GM19240 (cell line): ENCODE measurements around the gene TGFBR1.

Source experiments
- DNase-seq: peaks from one replicate; pipeline ENCODE4 v3.0.0; 2011; ENCODE audit warnings: low spot score; ENCODE audit not compliant: insufficient read length

Gene TGFBR1

DNA sequence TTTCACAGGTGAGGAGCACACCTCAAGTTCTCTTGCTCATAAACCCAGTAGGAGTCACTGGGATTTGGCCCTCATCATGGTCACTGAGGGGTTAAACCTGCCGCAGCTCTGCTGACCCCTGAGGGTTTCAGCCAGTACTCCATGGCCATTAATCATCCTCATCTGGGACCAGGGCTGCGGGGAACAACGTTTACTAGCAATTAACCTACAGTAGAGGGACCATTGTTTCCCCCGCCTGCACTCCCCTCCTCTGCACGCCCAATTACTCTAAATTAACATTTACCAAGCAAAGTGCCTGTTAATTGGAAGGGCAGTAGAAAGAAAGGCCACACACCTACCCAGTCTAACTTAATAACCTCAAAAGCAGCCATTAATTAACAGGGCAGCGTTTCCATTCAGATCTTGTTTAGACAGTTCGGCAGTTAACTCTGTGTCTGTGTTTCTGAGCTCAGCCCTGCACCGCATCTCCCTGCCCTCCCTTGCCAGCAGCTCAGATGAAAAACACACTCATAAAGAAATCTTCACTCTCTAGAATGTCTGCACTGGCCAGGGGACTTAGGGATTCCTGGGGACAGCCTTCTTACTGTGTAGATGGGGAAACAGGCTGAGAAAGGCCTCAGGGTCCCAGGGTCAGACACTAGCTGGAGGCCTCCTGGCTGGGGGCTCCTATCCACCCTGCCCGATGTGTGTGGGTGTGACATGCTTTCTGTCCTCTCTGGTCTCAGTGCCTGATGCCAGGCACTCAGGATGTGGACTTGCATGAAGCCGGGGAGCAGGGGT lies 65.3 kb downstream of the TGFBR1 start:
- no peak for DNase-seq

DNA sequence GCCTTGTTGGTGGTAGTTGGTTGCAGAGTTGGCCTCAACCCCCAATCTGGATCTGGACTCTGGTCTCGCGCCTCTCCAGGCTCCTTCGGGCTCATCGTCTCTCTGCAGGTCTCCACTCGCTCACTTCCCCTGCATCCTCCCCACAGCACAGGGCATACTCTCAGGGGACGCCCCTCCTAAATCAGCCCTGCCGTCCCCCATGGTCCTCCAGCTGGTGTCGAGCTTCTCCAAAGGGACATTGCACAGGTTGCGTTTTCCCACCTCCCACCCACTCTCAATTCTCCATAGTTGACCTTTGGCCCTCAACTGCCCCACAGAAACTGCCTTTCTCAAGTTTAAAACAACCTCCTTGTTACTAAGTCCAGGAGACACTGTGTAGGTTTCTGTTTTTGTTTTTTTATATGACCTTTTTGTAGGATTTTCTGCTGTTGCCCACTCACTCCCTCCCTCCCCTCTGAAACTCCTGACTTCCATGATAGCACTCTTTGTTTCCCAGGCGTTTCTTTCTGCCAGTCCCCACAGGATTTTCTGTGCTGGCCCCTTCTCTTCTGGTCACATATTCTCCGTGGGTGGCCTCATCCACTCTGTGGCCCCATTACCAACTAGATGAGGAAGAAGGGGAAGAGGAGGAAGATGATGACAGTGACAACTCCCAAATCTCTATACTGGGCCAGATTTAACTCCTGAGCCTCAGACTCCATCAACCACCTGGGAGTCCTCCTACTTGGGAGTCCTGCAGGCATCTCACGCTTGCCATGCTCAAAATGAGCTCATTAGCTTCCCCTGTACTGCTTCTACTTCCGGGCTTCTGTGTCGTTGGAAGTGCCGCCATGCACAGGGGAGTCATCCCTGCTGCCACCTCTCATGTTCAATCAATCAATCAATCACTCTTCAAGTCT lies 66.6 kb downstream of the TGFBR1 start:
- DNase-seq = no peak

- no peak for DNase-seq
Measured at GRCh38 chr9:99172124-99173091, 67.5 kb downstream of the TGFBR1 start.

DNA sequence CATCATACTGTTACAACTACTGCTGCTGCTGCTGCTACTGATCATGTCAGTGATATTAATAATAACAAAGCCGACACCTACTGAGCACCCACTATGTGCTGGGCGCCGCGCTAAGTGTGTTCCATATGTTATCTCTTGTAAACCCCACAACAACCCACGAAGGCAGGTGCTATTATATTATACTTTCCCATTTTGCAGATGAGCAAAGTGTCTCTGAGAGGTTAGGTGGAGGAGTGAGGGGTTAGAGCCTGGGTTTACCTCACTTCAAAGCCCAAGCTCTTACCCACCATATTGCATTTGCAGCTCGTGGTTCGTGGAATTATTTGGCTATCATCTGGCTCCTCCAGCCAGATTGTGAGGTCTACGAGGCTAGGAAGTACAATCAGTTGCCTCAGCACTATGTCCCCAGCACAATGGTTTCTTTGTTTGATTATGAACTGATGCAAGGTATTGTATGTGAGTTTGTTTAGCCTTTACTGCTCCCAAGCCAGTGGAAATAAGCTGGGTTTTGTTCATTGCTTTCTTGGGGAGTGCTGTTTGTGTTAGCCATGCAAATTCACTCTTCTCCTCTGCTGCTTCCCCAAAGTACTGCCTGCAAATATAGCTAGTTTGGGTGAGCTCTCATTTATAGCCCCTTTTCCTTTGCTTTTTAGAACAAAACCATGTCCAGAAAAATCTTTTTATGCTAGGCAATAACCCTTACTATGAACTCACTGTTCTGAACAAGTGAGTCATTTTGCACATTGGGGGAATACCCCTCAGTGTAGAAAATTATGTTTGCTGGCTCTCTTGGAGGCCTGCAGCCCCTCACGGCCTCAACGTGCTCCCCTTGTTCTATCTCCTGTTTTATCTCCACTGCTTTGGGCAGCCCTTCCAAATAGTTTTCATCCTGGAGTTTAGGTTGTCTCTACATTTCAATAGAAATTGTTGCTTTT lies 68.9 kb downstream of the TGFBR1 start:
- DNase-seq = no peak

DNA sequence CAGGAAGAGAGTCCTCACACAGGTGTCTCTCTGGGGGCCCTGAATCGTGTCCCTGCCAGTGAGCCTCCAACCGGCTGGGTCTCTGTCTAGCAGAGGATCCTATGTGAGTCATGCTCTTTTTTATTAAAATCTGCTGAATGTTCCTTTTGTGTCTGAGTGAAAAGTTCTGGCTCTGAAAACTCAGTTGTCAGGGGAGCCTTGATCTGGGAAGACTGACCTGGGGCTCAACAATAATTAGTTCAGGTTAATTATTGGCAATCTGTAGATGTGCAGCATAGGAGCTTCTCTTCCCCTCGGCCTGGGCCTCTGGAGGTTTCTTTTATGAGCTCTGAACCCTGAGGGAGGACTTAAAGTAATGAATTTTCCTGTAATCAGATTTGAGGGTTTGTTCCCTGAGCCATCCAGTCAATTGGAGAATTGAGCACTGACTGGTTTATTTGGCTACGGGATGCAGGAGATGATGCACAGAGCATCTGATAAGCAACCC lies 71.7 kb downstream of the TGFBR1 start:
- no peak for DNase-seq

GRCh38 chr9:99177576-99178366 lies 72.9 kb downstream of the TGFBR1 start:
- no peak for DNase-seq

DNA sequence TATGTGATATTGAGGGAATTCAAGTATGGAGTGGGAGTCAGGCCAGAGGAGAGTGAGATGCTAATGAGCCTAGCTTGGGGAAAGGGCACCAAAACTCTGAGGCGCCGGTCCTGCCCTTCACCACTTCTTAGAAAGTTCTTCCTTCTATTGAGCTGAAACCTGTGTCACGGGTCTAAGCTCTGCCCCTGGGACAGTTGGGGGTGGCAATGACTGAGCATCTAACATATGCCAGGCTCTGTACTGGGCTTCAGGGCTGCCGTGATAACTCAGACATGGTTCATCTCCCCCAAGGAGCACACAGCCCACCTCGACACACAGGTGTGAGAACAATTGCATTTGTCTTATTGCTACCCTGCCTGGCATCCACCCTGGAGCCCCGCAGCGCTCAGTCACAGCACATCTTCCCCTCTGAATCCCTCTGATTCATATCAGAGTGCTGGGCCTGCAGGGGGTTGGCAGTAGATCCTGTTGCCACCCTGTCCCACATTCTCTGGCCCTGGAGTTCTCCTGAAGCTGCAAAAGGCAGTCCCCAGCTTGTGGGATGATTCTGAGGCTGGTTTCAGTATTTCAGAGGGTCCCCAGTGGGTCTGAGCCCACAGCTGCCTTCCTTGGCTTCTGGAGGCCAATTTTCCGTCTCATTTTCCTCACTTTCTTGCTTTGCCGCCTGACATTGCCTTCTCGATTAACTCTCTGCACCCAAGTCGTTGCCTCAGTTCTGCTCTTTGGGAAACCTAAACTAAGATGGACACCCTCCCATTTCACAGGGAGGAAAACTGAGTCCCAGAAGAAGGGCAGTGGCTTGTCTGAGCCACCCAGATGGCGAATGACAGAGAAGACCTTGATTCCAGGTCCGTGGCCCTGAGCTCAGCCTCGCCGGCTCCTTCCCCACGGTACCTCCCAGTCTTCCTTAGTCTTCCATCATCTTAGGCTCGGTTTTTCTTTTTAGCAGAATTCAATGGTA lies 74.3 kb downstream of the TGFBR1 start:
- no peak for DNase-seq

DNA sequence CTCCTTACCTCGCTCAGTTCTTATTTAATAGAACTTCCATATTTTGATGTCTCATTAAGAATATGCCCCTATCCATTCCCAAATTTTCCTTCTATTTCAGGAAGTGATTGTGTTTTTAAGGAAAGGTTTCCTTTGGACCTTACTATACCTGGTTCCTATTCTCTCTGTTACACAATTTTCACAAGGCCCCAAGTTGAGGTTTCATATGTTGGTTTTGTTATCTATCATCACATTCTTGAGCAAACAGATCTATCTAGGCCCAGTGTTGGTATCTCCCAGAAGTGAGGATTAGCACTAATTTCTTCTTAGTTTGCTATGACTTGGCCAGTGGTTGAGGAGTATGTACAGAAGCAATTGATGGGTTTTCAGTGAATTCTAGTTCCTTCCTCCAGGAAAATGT lies 75.3 kb downstream of the TGFBR1 start:
- no peak for DNase-seq

DNA sequence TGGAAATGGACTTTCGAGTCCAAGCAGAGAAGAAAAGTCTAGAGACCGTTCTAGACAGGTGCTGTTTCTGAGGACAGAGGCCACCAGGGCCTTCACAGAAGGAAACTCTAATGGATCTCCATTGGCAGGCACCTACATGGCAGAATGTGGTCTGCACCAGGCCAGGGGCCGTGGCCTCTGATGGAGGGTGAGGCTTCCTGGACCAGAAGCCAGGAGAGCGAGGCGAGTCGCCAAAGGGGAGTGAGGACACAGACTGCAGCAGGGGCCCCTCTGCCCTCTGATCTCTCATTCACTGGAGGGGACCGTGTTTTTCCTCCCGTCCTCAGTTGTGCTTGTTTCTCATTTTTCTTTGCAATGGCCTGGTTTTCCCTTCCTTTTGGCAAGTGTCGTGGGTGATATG lies 75.7 kb downstream of the TGFBR1 start:
- DNase-seq = no peak

- DNase-seq = no peak
Measured at GRCh38 chr9:99181206-99181605, 76.3 kb downstream of the TGFBR1 start.

DNA sequence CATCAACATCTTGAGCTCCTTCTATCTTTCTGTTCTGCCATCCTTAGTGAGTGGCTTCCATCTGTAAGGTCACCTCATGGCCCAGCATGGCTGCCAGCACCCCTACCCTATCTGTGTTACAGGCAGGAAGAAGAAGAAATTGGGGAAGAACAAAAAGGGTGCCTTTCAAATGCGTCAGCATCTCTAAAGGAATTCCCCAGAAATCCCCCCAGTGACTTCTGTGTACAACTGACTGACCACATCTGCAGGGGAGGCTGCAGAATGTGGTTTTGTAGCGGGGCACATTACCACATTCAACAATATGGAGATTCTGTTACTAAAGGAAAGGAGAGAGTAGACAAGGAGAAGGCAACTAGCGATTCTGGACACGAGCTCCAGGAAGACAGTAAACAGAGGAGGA lies 76.7 kb downstream of the TGFBR1 start:
- DNase-seq = no peak

DNA sequence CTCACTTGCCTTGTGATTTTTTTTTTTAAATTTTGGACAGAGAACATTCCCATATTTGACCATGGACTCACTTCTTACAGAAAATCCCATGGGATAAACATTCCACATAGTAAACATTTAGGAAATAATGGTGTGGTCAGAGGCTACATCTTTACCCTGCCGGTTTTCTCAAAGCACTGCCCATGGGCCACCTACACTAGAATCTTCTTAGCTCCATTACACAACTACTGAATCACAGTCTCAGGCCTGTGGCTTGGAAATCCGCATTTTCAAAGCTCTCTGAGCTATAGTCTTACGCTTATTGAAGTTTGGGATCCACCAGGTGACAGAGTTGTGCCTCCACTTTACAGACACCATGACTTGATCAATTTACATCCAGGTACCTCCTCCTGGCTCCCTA lies 77.4 kb downstream of the TGFBR1 start:
- no peak for DNase-seq

GRCh38 chr9:99183616-99184015 lies 78.7 kb downstream of the TGFBR1 start:
- DNase-seq = no peak

- DNase-seq = no peak
Measured at GRCh38 chr9:99184110-99184474, 79.2 kb downstream of the TGFBR1 start.

GRCh38 chr9:99184475-99185347 lies 79.8 kb downstream of the TGFBR1 start:
- peak; percentile 45 for DNase-seq

DNA sequence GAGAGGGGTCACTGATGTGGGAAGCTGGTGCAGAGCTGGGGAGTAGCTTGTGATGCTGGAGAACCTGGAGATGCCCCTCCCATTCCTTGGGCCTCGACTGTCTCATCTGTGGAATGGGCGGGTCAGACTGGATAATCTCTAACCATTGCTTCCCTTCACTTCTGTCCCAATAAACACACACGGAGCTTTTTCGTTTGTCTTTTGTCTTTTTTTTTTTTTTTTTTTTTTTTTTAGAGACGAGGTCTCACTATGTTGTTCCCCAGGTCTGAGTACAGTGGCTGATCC lies 80.4 kb downstream of the TGFBR1 start:
- DNase-seq = no peak

DNA sequence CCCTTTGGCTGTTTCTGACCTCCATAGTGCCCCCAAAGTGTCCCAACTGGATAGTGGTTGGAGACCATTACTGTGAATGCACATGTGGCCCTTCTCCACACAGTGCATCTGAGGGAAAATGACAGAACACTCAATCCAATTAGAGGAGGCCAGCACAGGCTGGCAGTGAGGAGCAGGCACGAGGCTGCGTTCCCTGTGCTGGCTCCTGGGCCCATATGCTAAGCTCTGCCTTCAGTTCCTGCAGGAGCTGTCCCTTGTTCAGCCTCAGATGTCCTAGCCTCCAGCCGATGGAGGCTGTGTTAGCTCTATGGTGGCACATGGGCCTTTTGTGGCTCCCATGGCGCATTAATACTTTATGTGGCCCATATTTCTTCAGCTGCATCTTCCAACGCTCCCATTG lies 81.0 kb downstream of the TGFBR1 start:
- DNase-seq = no peak

DNA sequence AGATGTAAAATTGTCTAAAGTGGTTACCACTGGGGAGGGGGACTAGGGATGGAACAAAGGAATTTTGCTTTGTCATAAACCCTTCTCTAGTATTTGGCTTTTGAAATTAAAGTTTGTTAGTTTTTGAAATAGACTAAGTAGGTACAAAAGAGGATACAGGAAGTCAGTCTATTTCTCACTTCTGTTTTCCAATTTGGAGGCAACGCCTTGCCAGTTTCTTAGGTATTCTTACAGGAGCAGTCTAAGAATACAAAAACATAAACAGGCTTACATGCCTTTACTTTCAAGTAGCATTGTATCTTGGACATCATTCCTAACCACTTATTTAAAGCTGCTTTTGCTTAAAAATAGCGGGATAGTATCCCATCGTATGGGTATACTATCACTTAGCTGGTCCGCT lies 82.4 kb downstream of the TGFBR1 start:
- no peak for DNase-seq
